IMR-90 (cell line): ENCODE data around the gene MEGF10. TPM values are rescaled to one million over a fixed set of nuclear protein-coding genes. Genes with fewer than 3 reads are reported as not detected.

Experiments used
- ATAC-seq: fragments of 200-7000 bp; cut with Tn5 transposase; 2 replicates; pipeline ENCODE4 v1.9.1; 2020; ENCODE audit warnings: low read depth, mild to moderate bottlenecking, moderate library complexity
- BruUV-seq: library from RNA; stranded (reverse); fragments of 400-500 nt; replicated peaks from 2 replicates; lab custom pipeline; 2021; lab: Mats Ljungman, UMichigan
- CTCF ChIA-PET: fragments of 300-600 bp; formaldehyde crosslinking; extraction: SDS; loops from one replicate; lab custom pipeline; 2021; ENCODE audit warnings: antibody characterized with exemption; lab: Yijun Ruan, JAX
- POLR2A ChIA-PET: fragments of 300-600 bp; sonication (Branson Sonifier 250); formaldehyde crosslinking; loops from one replicate; lab custom pipeline; 2022; ENCODE audit warnings: antibody characterized with exemption; ENCODE audit not compliant: unreplicated experiment; lab: Charles Lee
- DNase-seq: peaks from one replicate; pipeline ENCODE4 v3.0.0; 2013
- H2AFZ ChIP-seq: replicated peaks from 2 replicates; pipeline ENCODE3; 2013; ENCODE audit warnings: low read length, mild to moderate bottlenecking; ENCODE audit not compliant: poor library complexity
- H2AK5ac ChIP-seq: 2 replicates; pipeline ENCODE4 v1.6.1; 2013; ENCODE audit warnings: low read depth, low read length, inconsistent platforms
- H2AK9ac ChIP-seq: replicated peaks from 2 replicates; pipeline ENCODE3; 2013; ENCODE audit warnings: mild to moderate bottlenecking, low read depth, low read length, moderate library complexity; ENCODE audit not compliant: poor library complexity
- H2BK120ac ChIP-seq: 2 replicates; pipeline ENCODE4 v1.6.1; 2013; ENCODE audit warnings: low read depth, low read length, inconsistent platforms
- H2BK15ac ChIP-seq: 3 replicates; pipeline ENCODE4 v1.6.1; 2013; ENCODE audit warnings: low read depth, low read length, inconsistent platforms
- H2BK20ac ChIP-seq: 2 replicates; pipeline ENCODE4 v1.6.1; 2013; ENCODE audit warnings: low read depth, mild to moderate bottlenecking, inconsistent platforms, low read length, moderate library complexity
- H2BK5ac ChIP-seq: 2 replicates; pipeline ENCODE4 v1.6.1; 2013; ENCODE audit warnings: mild to moderate bottlenecking, low read depth, low read length, inconsistent platforms; ENCODE audit not compliant: poor library complexity, severe bottlenecking
- H3K14ac ChIP-seq: replicated peaks from 2 replicates; pipeline ENCODE4 v1.6.1; 2013; ENCODE audit warnings: low read depth, low read length, inconsistent platforms
- H3K18ac ChIP-seq: 2 replicates; pipeline ENCODE4 v1.6.1; 2013; ENCODE audit warnings: low read depth, low read length, control low read depth
- H3K23ac ChIP-seq: 2 replicates; pipeline ENCODE4 v1.6.1; 2013; ENCODE audit warnings: low read depth, low read length, inconsistent platforms
- H3K27ac ChIP-seq: 2 replicates; pipeline ENCODE4 v1.5.1; 2013; ENCODE audit warnings: mild to moderate bottlenecking, control low read depth, low read length; ENCODE audit not compliant: insufficient read depth
- H3K27me3 ChIP-seq: 2 replicates; pipeline ENCODE4 v1.6.1; 2013; ENCODE audit warnings: low read length; ENCODE audit not compliant: control insufficient read depth, insufficient read depth
- H3K36me3 ChIP-seq: 2 replicates; pipeline ENCODE4 v1.6.1; 2013; ENCODE audit warnings: low read length, mixed read lengths; ENCODE audit not compliant: control insufficient read depth, insufficient read depth
- H3K4ac ChIP-seq: 2 replicates; pipeline ENCODE4 v1.6.1; 2013; ENCODE audit warnings: low read depth, low read length, inconsistent platforms
- H3K4me1 ChIP-seq: 2 replicates; pipeline ENCODE4 v1.6.1; 2013; ENCODE audit warnings: low read length, mixed read lengths; ENCODE audit not compliant: control insufficient read depth, insufficient read depth
- H3K4me2 ChIP-seq: 2 replicates; pipeline ENCODE4 v1.6.1; 2013; ENCODE audit warnings: low read depth, mild to moderate bottlenecking, control low read depth, low read length, moderate library complexity
- H3K4me3 ChIP-seq: 2 replicates; pipeline ENCODE4 v1.5.1; 2013; ENCODE audit warnings: low read depth, mild to moderate bottlenecking, control low read depth, low read length, moderate library complexity; ENCODE audit not compliant: insufficient read depth
- H3K56ac ChIP-seq: 2 replicates; pipeline ENCODE4 v1.6.1; 2013; ENCODE audit warnings: low read length, inconsistent platforms; ENCODE audit not compliant: insufficient read depth; ENCODE audit errors: extremely low read depth
- H3K79me1 ChIP-seq, 2 experiments: 2 replicates each; pipeline ENCODE4 v1.6.1; 2013; ENCODE audit warnings: low read length in 2 of 2, inconsistent platforms in 1 of 2, low read depth in 1 of 2
- H3K9ac ChIP-seq: 2 replicates; pipeline ENCODE4 v1.6.1; 2013; ENCODE audit warnings: low read depth, low read length, control low read depth
- H3K9me1 ChIP-seq: 2 replicates; pipeline ENCODE4 v1.6.1; 2013; ENCODE audit warnings: low read length, inconsistent platforms; ENCODE audit not compliant: insufficient read depth
- H3K9me3 ChIP-seq: 2 replicates; pipeline ENCODE4 v1.6.1; 2013; ENCODE audit warnings: low read length; ENCODE audit not compliant: control insufficient read depth, insufficient read depth
- H4K20me1 ChIP-seq: 2 replicates; pipeline ENCODE4 v1.6.1; 2013; ENCODE audit warnings: low read length, inconsistent platforms; ENCODE audit not compliant: insufficient read depth
- H4K5ac ChIP-seq: 2 replicates; pipeline ENCODE4 v1.6.1; 2013; ENCODE audit warnings: mild to moderate bottlenecking, low read depth, low read length, control low read depth
- H4K8ac ChIP-seq, 2 experiments: 2 replicates each; pipeline ENCODE4 v1.6.1; 2013; ENCODE audit warnings: low read depth in 2 of 2, low read length in 2 of 2, control low read depth in 1 of 2, inconsistent platforms in 1 of 2
- H4K91ac ChIP-seq: 2 replicates; pipeline ENCODE4 v1.6.1; 2013; ENCODE audit warnings: low read depth, low read length, inconsistent platforms; ENCODE audit not compliant: insufficient read depth
- BHLHE40 ChIP-seq: fragments of 150-350 bp; IDR thresholded peaks from 2 replicates; pipeline ENCODE4 v1.6.1; 2016; ENCODE audit warnings: mild to moderate bottlenecking, low read depth, low read length
- ELK1 ChIP-seq: fragments of 150-350 bp; IDR thresholded peaks from 2 replicates; pipeline ENCODE4 v1.6.1; 2016; ENCODE audit warnings: low read depth, mild to moderate bottlenecking, low read length, moderate library complexity, borderline replicate concordance
- FOS ChIP-seq: fragments of 150-350 bp; IDR thresholded peaks from 2 replicates; pipeline ENCODE4 v1.6.1; 2016; ENCODE audit warnings: low read depth, low read length
- NFE2L2 ChIP-seq: fragments of 150-350 bp; IDR thresholded peaks from 2 replicates; pipeline ENCODE4 v1.6.1; 2016; ENCODE audit warnings: low read depth, mild to moderate bottlenecking, low read length
- RAD21 ChIP-seq: IDR thresholded peaks from 2 replicates; pipeline ENCODE4 v1.6.1; 2012; ENCODE audit warnings: low read length, improper control_type of control experiment
- SMC3 ChIP-seq: fragments of 150-350 bp; IDR thresholded peaks from 2 replicates; pipeline ENCODE4 v1.6.1; 2016; ENCODE audit warnings: low read depth, mild to moderate bottlenecking, antibody characterized with exemption, low read length, moderate library complexity
- WGBS, 2 experiments: methylation state at CpG; one replicate each; pipeline versions ENCODE4 v1.1.5 to v1.1.7; 2013; ENCODE audit warnings: missing lambda C conversion rate in 2 of 2; ENCODE audit not compliant: insufficient read length in 1 of 2; ENCODE audit errors: extremely low coverage in 2 of 2; 5-methylcytosine and 5-hydroxymethylcytosine counted together
- dilution Hi-C: fragments of 300-500 bp; cut with HindIII; formaldehyde crosslinking; loops from one replicate; pipeline ENCODE4 v1.14.3; 2018; ENCODE audit warnings: low sequenced_read_pairs; ENCODE audit not compliant: unreplicated experiment
- in situ Hi-C: fragments of 300-500 bp; cut with MboI; formaldehyde crosslinking; loops from 3 replicates; pipeline ENCODE4 v1.14.3; 2019; ENCODE audit warnings: low sequenced_read_pairs, inconsistent platforms, mixed read lengths
- intact Hi-C: fragments of 100-400 bp; cut with micrococcal nuclease; formaldehyde crosslinking; loops from 2 replicates; pipeline ENCODE4 v1.10.0; 2022
- polyA plus RNA-seq, 3 experiments: library from polyadenylated mRNA; depleted of rRNA; stranded (reverse); fragments of >200 nt; gene quantifications; 2 replicates each; pipeline ENCODE4 v1.2.3, GENCODE V29; 2012; ENCODE audit warnings: low replicate concordance in 1 of 3
- total RNA-seq: library from RNA; depleted of rRNA; stranded (reverse); fragments of >200 nt; gene quantifications from 2 replicates; pipeline ENCODE4 v1.2.3, GENCODE V29; 2012

Gene MEGF10
- total and polyA plus RNA-seq, 2 of the 4 experiments (the other 2 are of a cell fraction) = not detected

DNA sequence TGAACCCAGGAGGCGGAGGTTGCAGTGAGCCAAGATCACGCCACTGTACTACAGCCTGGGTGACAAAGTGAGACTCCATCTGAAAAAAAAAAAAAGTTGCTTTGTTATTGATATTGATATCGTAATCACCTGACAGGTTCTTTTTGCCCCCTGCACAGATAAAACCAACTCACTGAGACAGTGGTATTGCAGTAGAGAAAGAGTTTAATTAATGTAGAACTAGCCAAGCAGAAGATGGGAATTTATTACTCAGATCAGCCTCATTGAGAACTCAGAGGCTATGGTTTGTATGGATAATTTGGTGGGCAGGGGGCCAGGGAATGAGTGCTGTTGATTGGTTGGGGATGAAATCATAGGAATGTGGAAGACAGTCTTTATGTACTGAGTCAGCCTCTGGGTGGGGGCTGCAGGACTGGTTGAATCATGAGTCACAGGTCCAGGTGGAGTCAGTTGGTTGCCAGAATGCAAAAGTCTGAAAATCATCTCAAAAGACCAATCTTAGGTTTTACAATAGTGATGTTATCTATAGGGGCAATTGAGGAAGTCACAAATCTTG is 35.8 kb upstream of the MEGF10 start:
- Histone ChIP-seq H2BK5ac (no peak overlapping the region), H2AK9ac (no peak overlapping the region), H3K14ac (no peak overlapping the region), H3K4ac (no peak overlapping the region), H3K4me1 (no peaks in the 10 kb centered on the region), H3K56ac (no peak overlapping the region), H2BK120ac (no peak overlapping the region), H3K79me1 (no peaks in the 10 kb centered on the region), H4K91ac (no peak overlapping the region), H3K4me2 (no peak overlapping the region), H3K4me3 (no peak overlapping the region), H2AFZ (no peak overlapping the region), H4K5ac (no peak overlapping the region), H4K20me1 (no peaks in the 10 kb centered on the region), H4K8ac (no peak overlapping the region), H3K27ac (no peak overlapping the region), H3K9me3 (no peaks in the 10 kb centered on the region), H3K9me1 (no peaks in the 10 kb centered on the region), H2BK20ac (no peak overlapping the region), H3K23ac (no peak overlapping the region), H3K27me3 (no peaks in the 10 kb centered on the region), H3K9ac (no peak overlapping the region), H3K18ac (no peak overlapping the region), H3K36me3 (no peaks in the 10 kb centered on the region), H2AK5ac (no peak overlapping the region), H2BK15ac (no peak overlapping the region)
- DNase-seq (peak; percentile 78), ATAC-seq (no peak)
- dilution Hi-C loops (no loop called here), in situ Hi-C loops (no loop called here), intact Hi-C loops (no loop called here)
- ChIA-PET POLR2A (no interaction called here), CTCF (no interaction called here)
- BruUV-seq = no TSS peak
- TF ChIP-seq RAD21 (no peak), ELK1 (no peak), FOS (no peak), BHLHE40 (no peak), SMC3 (no peak), NFE2L2 (no peak)
- no CpG with 5 or more reads among the region's 3 CpGs for WGBS, 2 experiments
